Activated naive CD8-positive, alpha-beta T cell (primary cell): ENCODE data around the gene CEP85L.
A peak's percentile ranks its signal among the peaks of the same experiment; 100 is the strongest.

Experiments
- H3K27ac Mint-ChIP-seq: one replicate; pipeline ENCODE4 v1.8.0; 2021; ENCODE audit warnings: mixed read lengths
- H3K27me3 Mint-ChIP-seq: one replicate; pipeline ENCODE4 v1.8.0; 2021; ENCODE audit warnings: mixed read lengths
- H3K36me3 Mint-ChIP-seq: one replicate; pipeline ENCODE4 v1.8.0; 2021; ENCODE audit warnings: mixed read lengths
- H3K4me1 Mint-ChIP-seq: one replicate; pipeline ENCODE4 v1.8.0; 2021; ENCODE audit warnings: low read depth, mixed read lengths
- H3K4me3 Mint-ChIP-seq: one replicate; pipeline ENCODE4 v1.8.0; 2021; ENCODE audit warnings: mild to moderate bottlenecking, mixed read lengths
- H3K9me3 Mint-ChIP-seq: one replicate; pipeline ENCODE4 v1.8.0; 2021; ENCODE audit warnings: low read depth, mixed read lengths

Gene CEP85L

DNA sequence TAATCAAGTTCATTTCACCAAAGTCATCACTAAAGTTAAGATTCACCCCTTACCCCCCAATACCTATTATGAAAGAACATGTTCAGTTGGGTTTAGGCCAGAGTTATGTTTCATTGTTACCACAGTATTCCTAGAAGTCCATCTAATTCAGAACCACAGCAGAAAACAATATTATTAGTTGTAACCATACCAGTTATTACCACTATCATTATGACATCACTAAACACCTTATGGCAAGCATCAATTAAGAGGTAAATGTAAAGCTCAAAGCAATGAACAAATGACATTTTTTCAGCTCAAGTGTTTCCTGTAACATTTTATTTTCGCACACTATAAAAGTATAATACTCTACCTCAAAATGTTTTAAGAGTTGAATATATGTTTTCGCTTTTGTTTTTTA lies 4.4 kb downstream of the CEP85L start:
- H3K36me3 Mint-ChIP-seq: peaks cover 10% of the 10 kb centered on the region
- H3K9me3 Mint-ChIP-seq: no peaks in the 10 kb centered on the region
- peaks cover 52% of the 10 kb centered on the region for H3K4me1 Mint-ChIP-seq
- no peaks in the 10 kb centered on the region for H3K27me3 Mint-ChIP-seq
- no peak overlapping the region for H3K27ac Mint-ChIP-seq
- no peak overlapping the region for H3K4me3 Mint-ChIP-seq

DNA sequence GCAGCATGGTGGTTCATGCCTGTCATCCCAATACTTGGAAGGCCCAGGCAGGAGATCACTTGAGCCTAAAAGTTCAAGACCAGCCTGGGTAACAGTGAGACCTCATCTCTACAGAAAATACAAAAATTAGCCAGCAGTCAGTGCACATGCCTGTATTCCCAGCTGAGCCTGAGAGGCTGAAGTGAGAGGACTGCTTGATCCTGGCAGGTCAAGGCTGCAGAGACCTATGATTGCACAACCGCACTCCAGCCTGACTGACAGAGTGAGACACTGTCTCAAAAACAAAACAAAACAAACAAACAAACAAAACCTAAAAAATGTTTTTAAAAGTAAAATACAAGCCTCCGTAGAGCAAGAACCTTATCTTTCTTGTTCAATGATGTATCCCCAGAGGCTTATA lies 6.0 kb downstream of the CEP85L start:
- Mint-ChIP-seq H3K4me1 (peaks cover 62% of the 10 kb centered on the region), H3K27ac (no peak overlapping the region)

DNA sequence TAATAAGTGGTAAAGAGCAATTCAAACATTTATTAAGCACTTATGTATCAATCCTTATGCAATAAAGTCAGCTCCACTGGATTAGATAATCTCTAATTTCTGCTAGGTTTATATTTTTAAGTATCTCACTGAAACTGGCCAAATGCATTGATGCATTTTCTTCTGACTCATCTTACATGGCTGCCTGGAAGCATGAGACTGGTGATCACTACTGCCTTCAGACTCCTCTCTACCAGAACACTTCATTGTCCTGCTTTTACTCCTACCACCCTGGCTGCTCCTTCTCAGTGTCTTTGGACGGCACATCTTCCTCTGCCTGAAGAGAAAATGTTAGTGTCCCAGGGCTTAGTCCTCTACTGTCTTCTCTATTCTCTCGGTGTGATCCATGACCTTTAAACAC lies 7.4 kb downstream of the CEP85L start:
- Mint-ChIP-seq H3K27ac (peak overlapping the region; percentile 77), H3K4me1 (peaks cover 66% of the 10 kb centered on the region)

More for the DNA sequence above, 6.0 kb downstream of the CEP85L start:
- peaks cover 10% of the 10 kb centered on the region for H3K36me3 Mint-ChIP-seq
- no peak overlapping the region for H3K4me3 Mint-ChIP-seq
- no peaks in the 10 kb centered on the region for H3K27me3 Mint-ChIP-seq
- H3K9me3 Mint-ChIP-seq: no peaks in the 10 kb centered on the region

DNA sequence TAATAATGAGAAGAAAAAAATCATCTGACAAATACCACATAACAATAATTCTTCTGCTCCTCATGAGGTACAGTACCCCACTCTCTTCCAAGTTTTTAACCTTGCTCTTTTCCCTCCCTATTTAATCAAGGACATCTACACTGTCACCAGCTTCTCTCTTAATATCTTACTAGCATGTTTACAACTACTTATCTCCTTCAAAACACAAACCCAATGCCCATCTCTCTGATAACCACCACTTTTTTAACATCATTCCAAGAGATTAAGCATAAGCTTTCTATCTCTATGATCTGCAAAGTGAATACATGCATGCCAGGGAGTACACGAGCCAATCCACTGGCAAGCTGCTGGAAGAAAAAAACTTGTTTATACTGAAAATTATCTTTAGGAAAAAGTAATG lies 10.3 kb downstream of the CEP85L start:
- Mint-ChIP-seq H3K4me1 (peaks cover 78% of the 10 kb centered on the region), H3K36me3 (peaks cover 8% of the 10 kb centered on the region), H3K4me3 (no peak overlapping the region), H3K27me3 (no peaks in the 10 kb centered on the region), H3K27ac (peak overlapping the region; percentile 35), H3K9me3 (no peaks in the 10 kb centered on the region)

More for the DNA sequence above, 7.4 kb downstream of the CEP85L start:
- no peaks in the 10 kb centered on the region for H3K27me3 Mint-ChIP-seq
- H3K4me3 Mint-ChIP-seq: no peak overlapping the region
- peaks cover 10% of the 10 kb centered on the region for H3K36me3 Mint-ChIP-seq
- no peaks in the 10 kb centered on the region for H3K9me3 Mint-ChIP-seq

DNA sequence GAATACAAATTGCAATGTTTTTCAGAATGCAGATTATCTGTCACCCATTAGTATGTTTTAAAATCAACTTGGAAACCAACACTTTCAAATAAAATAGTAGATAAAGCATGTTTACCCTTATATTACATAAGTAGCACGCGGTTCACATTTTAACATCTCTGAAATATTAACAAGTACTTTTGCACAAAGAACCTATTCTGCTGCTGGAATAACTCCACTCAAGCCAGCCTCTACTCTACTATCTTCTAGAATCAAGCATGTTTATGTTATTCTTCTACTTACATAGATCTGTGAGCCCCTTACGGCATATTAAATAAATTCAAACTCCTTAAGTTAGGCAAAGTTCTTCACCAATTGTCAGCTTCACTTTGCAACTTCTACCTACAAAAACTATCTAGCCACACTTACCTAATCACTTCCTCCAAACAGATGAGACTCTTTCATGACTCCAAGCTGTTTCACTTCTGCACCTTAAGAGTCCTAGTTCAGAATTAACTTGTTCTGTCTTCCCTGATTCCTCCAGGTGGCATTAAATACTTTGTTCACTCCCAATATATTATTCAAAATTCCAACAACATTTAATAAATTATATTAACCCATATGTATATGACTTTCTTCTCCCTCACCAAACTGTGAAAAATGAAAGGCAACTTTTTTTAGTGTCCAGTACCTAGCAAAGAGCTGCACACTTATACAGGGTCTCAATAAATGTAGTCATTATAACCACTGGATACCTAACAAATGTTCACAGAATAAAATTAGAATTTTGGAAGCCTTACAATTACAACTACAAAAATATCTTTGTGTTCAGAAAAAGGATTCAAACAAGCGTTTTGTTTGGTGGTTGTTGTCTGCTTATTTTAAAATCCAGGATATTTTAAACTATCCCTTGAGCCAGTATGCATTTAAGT lies 12.1 kb downstream of the CEP85L start:
- Mint-ChIP-seq H3K4me1 (peaks cover 82% of the 10 kb centered on the region), H3K27ac (no peak overlapping the region), H3K4me3 (no peak overlapping the region), H3K27me3 (no peaks in the 10 kb centered on the region), H3K9me3 (no peaks in the 10 kb centered on the region), H3K36me3 (peaks cover 2% of the 10 kb centered on the region)

DNA sequence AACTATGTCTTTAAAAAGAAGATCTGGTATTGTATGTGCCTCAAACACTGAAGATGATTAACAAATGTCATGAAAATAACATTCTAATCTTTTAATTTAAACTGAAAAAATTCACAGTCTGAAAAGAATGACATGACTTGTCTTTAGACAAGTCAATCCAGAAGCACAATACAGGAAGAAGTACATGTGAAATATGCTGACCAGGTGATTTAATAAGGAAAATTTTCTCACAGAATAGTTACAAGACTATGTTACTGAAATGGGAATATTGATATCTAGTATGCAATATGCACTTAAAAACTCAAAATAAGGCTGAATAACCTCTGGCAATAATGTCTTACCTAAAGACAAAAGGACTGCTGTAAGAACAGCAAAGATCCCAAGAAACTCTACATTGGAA lies 13.1 kb downstream of the CEP85L start:
- Mint-ChIP-seq H3K27me3 (no peaks in the 10 kb centered on the region), H3K27ac (no peak overlapping the region), H3K9me3 (no peaks in the 10 kb centered on the region), H3K4me3 (no peak overlapping the region), H3K4me1 (peaks cover 79% of the 10 kb centered on the region), H3K36me3 (peaks cover 2% of the 10 kb centered on the region)

DNA sequence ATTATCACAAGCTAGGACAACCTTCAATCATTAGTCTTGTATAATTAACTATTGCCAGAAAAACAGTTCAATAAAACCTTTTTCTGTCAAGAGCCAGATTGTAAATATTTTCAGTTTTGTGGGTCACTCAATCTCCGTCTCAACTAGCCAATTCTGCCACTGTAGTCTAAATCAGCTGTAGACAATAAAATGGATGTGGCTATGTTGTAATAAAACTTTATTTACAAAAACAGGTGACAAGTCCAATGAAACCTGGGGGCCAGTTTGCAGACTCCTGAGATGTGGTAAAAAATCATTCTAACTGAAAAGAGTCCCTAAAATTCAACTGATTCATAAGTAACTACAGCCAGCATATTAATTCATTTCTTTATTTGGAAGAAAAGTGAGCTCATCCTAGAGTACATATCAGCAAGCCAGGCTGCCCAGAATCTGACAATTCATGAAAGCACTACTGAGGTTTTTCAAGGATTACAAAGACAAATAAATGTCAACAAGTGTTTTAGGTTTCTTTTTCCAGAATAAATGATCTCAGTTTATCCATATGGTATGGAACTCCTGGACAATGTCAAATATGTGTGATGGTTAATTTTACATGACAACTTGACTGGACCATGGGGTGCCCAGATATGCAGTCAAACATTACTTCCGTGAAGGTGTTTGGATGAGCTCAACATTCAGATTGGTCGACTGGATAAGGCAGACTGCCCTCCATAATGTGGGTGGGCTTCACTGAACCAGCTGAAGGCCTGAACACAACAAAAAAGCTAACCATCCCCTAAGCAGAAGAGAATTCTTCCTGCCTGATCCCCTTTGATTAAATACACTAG lies 15.3 kb downstream of the CEP85L start:
- peaks cover 81% of the 10 kb centered on the region for H3K4me1 Mint-ChIP-seq
- H3K27me3 Mint-ChIP-seq: no peaks in the 10 kb centered on the region
- peaks cover 5% of the 10 kb centered on the region for H3K36me3 Mint-ChIP-seq
- no peak overlapping the region for H3K4me3 Mint-ChIP-seq
- H3K9me3 Mint-ChIP-seq: no peaks in the 10 kb centered on the region
- H3K27ac Mint-ChIP-seq: peak overlapping the region; percentile 28

DNA sequence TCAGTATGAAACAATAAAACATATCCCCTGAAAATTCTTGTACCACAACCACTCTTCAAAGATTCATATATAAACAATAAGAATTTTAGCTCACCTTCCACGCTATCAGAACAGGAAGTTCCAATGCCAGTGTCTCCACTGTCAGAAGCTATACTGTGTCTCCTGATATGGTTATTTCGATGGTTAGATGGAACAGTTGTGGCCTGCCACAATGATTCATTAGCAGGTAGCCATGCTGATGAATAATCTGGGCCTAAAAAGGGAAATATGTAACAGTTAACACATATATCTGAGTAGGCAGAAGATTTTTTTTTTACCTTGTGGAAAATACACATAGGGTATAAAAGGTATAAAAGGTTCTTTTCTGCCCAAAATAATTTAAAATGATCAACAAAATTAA lies 19.0 kb downstream of the CEP85L start:
- peaks cover 12% of the 10 kb centered on the region for H3K36me3 Mint-ChIP-seq
- H3K4me3 Mint-ChIP-seq: no peak overlapping the region
- peaks cover 77% of the 10 kb centered on the region for H3K4me1 Mint-ChIP-seq
- peak overlapping the region; percentile 55 for H3K27ac Mint-ChIP-seq
- no peaks in the 10 kb centered on the region for H3K9me3 Mint-ChIP-seq
- H3K27me3 Mint-ChIP-seq: no peaks in the 10 kb centered on the region

DNA sequence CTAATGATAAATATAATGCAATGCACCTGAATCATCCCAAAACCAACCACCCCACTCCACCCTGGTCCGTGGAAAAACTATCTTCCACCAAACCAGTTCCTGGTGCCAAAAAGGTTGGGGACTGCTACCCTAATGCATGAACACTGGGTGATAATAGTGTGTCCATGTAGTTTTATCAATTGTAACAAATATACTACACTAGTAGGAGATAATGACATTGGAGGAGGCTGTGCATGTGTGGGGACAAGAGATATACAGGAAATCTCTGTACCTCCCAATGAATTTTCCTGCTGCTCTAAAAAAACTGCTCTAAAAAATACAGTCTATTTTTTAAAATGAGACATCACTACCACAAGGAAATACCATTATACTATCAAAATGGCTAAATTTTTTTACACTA lies 20.5 kb downstream of the CEP85L start:
- H3K9me3 Mint-ChIP-seq: peaks cover 5% of the 10 kb centered on the region
- no peak overlapping the region for H3K4me3 Mint-ChIP-seq
- H3K27me3 Mint-ChIP-seq: no peaks in the 10 kb centered on the region
- no peak overlapping the region for H3K27ac Mint-ChIP-seq
- peaks cover 77% of the 10 kb centered on the region for H3K4me1 Mint-ChIP-seq
- peaks cover 17% of the 10 kb centered on the region for H3K36me3 Mint-ChIP-seq

DNA sequence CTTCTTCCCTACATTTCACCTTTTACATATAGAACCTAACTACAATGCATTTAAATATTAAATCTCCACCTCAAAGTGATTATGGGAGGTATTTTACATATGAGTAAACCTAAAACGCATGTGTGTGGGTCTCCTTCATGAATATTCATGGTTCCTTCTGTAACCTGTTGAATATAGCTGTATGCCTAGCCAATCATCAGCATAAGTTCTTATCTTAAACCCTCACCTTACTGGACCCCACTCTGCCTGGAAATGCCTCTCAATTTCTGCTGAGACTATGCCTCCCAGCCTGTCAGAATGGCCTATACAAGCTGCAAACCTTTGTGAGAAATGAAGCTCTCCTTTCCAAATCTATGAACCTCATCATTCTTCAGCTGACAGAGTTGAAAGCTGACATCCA lies 21.3 kb downstream of the CEP85L start:
- H3K9me3 Mint-ChIP-seq: peaks cover 5% of the 10 kb centered on the region
- H3K27me3 Mint-ChIP-seq: no peaks in the 10 kb centered on the region
- H3K27ac Mint-ChIP-seq: no peak overlapping the region
- peaks cover 70% of the 10 kb centered on the region for H3K4me1 Mint-ChIP-seq
- peaks cover 17% of the 10 kb centered on the region for H3K36me3 Mint-ChIP-seq
- no peak overlapping the region for H3K4me3 Mint-ChIP-seq

DNA sequence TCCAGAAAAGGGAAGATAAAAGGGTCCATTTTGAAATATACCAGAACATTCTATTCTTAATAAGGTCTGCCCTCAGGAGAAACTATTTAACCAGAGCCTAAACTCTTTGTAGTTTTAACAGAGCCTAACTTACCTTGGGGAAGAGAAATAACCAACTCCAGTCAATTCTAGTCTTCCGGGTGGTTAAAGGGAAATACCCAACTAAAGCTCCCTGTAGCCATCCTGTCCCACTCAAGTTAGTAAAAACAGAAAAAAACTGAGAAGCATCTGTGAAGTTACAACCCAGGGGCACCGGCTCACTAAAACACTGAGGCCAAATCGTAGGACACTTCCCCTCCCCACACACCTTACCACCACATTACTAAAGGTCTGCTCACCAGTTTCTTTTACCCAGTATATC lies 23.7 kb downstream of the CEP85L start:
- no peaks in the 10 kb centered on the region for H3K27me3 Mint-ChIP-seq
- peak overlapping the region; percentile 50 for H3K27ac Mint-ChIP-seq
- H3K4me3 Mint-ChIP-seq: no peak overlapping the region
- peaks cover 5% of the 10 kb centered on the region for H3K9me3 Mint-ChIP-seq
- H3K4me1 Mint-ChIP-seq: peaks cover 71% of the 10 kb centered on the region
- H3K36me3 Mint-ChIP-seq: peaks cover 17% of the 10 kb centered on the region

DNA sequence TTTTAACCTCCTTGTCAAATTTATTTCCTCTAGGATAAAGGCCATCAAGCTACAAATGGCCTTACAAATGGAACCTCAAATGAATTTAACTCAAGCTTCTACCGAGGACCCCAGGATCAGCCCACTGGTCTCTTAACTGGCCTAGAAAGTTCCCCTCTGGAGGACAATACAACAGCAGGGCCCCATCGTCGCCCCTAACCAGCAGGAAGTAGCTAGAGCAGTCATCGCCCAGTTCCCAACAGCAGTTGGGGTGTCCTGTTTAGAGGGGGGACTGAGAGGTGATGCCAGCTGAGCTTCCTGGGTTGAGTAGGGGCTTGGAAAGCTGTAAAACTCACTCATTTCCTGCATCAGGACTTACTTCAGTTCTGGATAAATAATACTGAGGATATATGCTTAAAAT lies 25.6 kb downstream of the CEP85L start:
- no peak overlapping the region for H3K27ac Mint-ChIP-seq
- peaks cover 14% of the 10 kb centered on the region for H3K36me3 Mint-ChIP-seq
- peaks cover 5% of the 10 kb centered on the region for H3K9me3 Mint-ChIP-seq
- H3K4me1 Mint-ChIP-seq: peaks cover 72% of the 10 kb centered on the region
- H3K4me3 Mint-ChIP-seq: no peak overlapping the region
- no peaks in the 10 kb centered on the region for H3K27me3 Mint-ChIP-seq

DNA sequence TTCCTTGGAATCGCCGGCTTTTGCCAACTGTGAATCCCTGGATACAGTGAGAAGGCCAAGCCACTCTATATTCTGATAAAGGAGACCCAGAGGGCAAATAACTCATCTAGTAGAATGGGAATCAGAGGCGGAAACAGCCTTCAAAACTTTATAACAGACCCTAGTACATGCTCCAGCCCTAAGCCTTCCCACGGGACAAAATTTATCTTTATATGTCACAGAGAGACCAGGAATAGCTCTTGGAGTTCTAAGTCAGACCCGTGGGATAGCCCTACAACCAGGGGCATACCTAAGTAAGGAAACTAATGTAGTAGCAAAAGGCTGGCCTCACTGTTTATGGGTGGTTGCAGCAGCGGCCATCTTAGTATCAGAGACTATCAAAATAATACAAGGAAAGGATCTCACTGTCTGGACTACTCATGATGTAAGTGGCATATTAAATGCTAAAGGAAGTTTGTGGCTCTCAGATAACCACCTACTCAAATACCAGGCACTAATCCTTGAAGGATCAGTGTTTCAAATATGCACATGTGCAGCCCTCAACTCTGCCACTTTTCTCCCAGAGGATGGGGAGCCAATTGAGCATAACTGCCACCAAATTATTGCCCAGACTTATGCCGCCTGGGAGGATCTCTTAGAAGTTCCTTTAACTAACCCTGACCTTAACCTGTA lies 29.5 kb downstream of the CEP85L start:
- H3K27ac Mint-ChIP-seq: peak overlapping the region; percentile 11
- peaks cover 5% of the 10 kb centered on the region for H3K9me3 Mint-ChIP-seq
- H3K36me3 Mint-ChIP-seq: peaks cover 7% of the 10 kb centered on the region
- H3K27me3 Mint-ChIP-seq: no peaks in the 10 kb centered on the region
- H3K4me3 Mint-ChIP-seq: no peak overlapping the region
- peaks cover 70% of the 10 kb centered on the region for H3K4me1 Mint-ChIP-seq

DNA sequence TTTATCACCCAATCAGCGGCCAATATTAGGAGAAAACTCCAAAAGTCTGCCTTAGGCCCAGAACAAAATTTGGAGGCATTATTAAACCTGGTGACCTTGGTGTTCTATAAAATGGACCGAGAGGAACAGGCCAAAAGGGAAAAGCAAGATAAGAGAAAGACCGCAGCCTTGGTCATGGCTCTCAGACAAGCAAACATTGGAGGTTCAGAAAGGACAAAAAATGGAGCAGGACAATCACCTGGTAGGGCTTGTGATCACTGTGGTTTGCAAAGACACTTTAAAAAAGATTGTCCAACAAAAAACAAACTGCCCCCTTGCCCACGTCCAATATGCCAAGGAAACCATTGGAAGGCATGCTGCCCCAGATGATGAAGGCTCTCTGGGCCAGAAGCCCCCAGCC lies 31.2 kb downstream of the CEP85L start:
- peak overlapping the region; percentile 51 for H3K27ac Mint-ChIP-seq
- no peaks in the 10 kb centered on the region for H3K9me3 Mint-ChIP-seq
- H3K36me3 Mint-ChIP-seq: no peaks in the 10 kb centered on the region
- no peaks in the 10 kb centered on the region for H3K27me3 Mint-ChIP-seq
- H3K4me1 Mint-ChIP-seq: peaks cover 71% of the 10 kb centered on the region
- H3K4me3 Mint-ChIP-seq: no peak overlapping the region
